Ishikawa (cell line): Measurements from ENCODE around the gene TRIM38.

Experiments
- CEBPB ChIP-seq: IDR thresholded peaks from 2 replicates; pipeline ENCODE4 v1.6.1; 2012
- CREB1 ChIP-seq: IDR thresholded peaks from 2 replicates; pipeline ENCODE4 v1.6.1; 2012; ENCODE audit warnings: low read depth
- EGR1 ChIP-seq: IDR thresholded peaks from 2 replicates; pipeline ENCODE4 v1.6.1; 2012
- EP300 ChIP-seq: IDR thresholded peaks from 2 replicates; pipeline ENCODE4 v1.6.1; 2012; ENCODE audit warnings: borderline replicate concordance
- FOXM1 ChIP-seq: IDR thresholded peaks from 2 replicates; pipeline ENCODE4 v1.6.1; 2012; ENCODE audit warnings: low read depth, borderline replicate concordance
- MAX ChIP-seq: IDR thresholded peaks from 2 replicates; pipeline ENCODE4 v1.6.1; 2012
- NFIC ChIP-seq: IDR thresholded peaks from 2 replicates; pipeline ENCODE4 v1.6.1; 2012
- RAD21 ChIP-seq: IDR thresholded peaks from 2 replicates; pipeline ENCODE4 v1.6.1; 2012; ENCODE audit warnings: low read depth
- REST ChIP-seq: IDR thresholded peaks from 2 replicates; pipeline ENCODE4 v1.6.1; 2012; ENCODE audit warnings: low read depth, mild to moderate bottlenecking
- TAF1 ChIP-seq: IDR thresholded peaks from 2 replicates; pipeline ENCODE4 v1.6.1; 2012; ENCODE audit warnings: low read depth, mild to moderate bottlenecking
- TCF12 ChIP-seq: IDR thresholded peaks from 2 replicates; pipeline ENCODE4 v1.6.1; 2012; ENCODE audit warnings: low read depth
- TEAD4 ChIP-seq: IDR thresholded peaks from 2 replicates; pipeline ENCODE4 v1.6.1; 2012
- USF1 ChIP-seq: IDR thresholded peaks from 2 replicates; pipeline ENCODE4 v1.6.1; 2012
- YY1 ChIP-seq: IDR thresholded peaks from 2 replicates; pipeline ENCODE4 v1.6.1; 2012; ENCODE audit warnings: low read depth
- ZBTB7A ChIP-seq: IDR thresholded peaks from 2 replicates; pipeline ENCODE4 v1.6.1; 2012; ENCODE audit warnings: low read depth

Gene TRIM38

GRCh38 chr6:26032340-26033084 lies 69.9 kb downstream of the TRIM38 start:
- peak; percentile 95 for TF ChIP-seq TEAD4
- 0 out of 2 replicates have a peak, but pooled peaks have one; percentile 10 for TF ChIP-seq EP300
- TF ChIP-seq NFIC: peak; percentile 45
- no peak for TF ChIP-seq RAD21
- peak; percentile 9; the same call in 1 of the 2 replicates for TF ChIP-seq MAX
- TF ChIP-seq TCF12: no peak
- peak; percentile 15; the same call in 1 of the 2 replicates for TF ChIP-seq TAF1

GRCh38 chr6:26033085-26033940 lies 70.7 kb downstream of the TRIM38 start:
- peak; percentile 49 for TF ChIP-seq MAX
- TF ChIP-seq TAF1: peak; percentile 53
- no peak for TF ChIP-seq TEAD4
- TF ChIP-seq EP300: peak; percentile 11; the same call in 1 of the 2 replicates
- peak; percentile 42 for TF ChIP-seq TCF12
- TF ChIP-seq EGR1: no peak
- peak; percentile 31; the same call in 1 of the 2 replicates for TF ChIP-seq CEBPB

- TF ChIP-seq MAX (no peak), RAD21 (no peak), NFIC (no peak), REST (no peak), USF1 (no peak), YY1 (no peak), TCF12 (no peak), ZBTB7A (no peak), CEBPB (no peak), TEAD4 (no peak), CREB1 (no peak), TAF1 (no peak), EGR1 (no peak), FOXM1 (no peak), EP300 (no peak)
These were observed 71.3 kb downstream of the TRIM38 start for GRCh38 chr6:26033941-26034354.

GRCh38 chr6:26034905-26035304 lies 72.3 kb downstream of the TRIM38 start:
- no peak for TF ChIP-seq FOXM1
